22Rv1 (cell line): ENCODE data around the gene TSPOAP1.

Experiments
- H3K27ac ChIP-seq: fragments of 450-650 bp; 2 replicates; pipeline ENCODE4 v1.5.1; 2017
- CTCF ChIP-seq: fragments of 450-650 bp; IDR thresholded peaks from 2 replicates; pipeline ENCODE4 v1.5.1; 2017; ENCODE audit warnings: mild to moderate bottlenecking
- ZFX ChIP-seq: fragments of 450-650 bp; IDR thresholded peaks from 2 replicates; pipeline ENCODE4 v1.6.1; 2017; ENCODE audit warnings: antibody characterized with exemption, borderline replicate concordance

TSPOAP1 gene

DNA sequence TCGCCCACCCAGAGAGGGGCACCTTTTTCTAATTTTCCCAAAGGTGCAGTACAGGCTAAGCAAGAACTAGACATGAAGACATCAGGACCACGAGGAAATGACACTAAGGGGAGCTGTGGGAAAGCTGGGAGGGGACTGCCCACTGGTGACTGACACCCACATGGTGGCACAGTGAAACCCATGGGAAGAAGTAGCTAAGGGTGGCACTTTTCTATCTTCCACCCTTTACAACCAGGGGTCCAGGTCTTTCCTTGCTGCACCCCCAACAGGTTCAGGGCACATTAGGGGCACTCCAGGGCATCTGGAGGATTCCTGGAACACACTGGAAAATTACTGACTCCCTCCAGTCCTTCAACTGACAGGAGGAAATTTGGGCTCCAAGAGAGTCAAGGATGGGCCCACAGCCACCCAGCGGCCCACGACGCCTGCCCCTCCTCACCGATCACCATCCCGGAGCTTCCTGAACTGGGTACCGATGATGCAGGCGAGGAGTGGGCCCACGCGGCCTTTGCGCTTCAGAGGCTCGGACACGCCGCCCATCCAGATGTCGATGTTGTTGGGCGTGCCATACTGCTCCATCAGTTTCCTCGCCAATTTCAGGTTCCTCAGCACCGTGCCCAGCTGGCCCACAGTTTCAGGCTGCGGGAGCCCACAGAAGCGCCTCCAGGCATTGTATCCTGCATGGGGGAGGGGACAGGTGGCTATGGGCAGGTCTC, 57.2 kb downstream of the TSPOAP1 start:
- no peak overlapping the region for H3K27ac ChIP-seq
- TF ChIP-seq ZFX = no peak
- TF ChIP-seq CTCF = no peak

DNA sequence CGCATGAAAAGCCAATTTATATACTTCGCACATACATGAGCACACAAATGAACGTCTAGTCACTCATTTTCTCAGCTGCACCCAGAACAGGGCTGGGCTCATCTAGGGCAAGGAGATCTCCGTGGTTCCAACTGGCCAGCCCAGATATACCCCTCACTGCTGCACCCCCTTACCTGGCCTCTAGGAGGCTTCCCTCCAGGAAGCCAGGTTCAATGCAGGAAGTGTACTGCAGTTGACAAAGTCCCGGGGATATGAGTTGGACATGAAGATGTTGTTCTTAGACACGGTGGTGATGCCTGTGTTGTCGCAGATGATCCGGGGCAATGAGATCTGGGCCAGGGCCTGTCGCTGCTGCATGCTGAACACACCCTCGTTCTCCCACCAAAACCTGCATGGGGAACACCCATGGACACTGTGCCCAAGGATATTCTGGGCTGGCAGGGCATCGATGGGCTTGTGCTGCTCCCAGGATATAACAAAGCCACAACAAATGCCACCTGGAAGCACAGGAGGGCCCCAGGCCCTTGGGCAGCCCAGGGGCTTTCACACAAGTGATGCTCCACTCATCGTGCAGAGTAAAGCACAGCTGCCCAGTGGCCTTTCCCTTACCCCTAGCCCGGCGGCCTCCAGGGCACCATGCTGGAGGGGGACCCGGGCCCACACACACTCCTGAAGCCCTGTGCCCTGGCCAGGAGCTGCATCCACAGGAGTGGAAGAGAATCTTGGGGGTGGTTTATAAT, 57.9 kb downstream of the TSPOAP1 start:
- H3K27ac ChIP-seq = no peak overlapping the region
- TF ChIP-seq ZFX (no peak), CTCF (peak; percentile 40)

DNA sequence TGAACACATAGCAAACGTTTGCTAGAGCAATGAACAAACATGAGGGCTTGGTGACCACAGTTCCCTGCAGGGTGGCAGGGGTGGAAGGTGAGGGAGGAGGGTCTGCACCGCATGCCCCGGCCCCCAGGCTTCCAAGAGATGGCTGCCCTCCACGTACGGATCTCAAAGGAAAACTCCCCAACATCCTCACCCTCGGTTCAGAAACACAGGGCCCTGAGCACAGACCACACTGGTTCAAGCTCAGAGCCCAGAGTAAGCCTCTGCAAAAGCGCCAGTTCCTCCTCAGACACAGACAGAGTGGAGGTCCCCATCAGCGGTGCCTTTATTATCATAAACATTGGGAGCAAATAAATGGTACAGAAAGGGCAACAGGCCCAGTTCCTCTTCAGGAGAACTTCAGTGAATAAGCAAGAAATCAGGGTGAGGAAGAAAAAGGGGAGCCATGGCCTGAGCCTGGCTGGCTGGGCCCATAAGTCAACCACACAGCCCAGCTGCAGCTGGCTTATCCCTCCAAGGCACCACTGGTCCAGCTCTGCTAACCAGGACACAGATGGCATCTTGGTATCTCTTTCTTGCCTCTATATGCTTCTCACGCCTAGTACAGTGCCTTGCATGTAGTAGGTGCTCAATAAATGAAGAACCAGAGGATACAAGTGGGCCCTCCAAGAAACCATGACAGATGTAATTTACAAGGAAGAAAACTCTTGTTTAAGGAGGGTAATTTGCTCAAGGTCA, 58.9 kb downstream of the TSPOAP1 start:
- H3K27ac ChIP-seq = no peak overlapping the region
- no peak for TF ChIP-seq ZFX
- TF ChIP-seq CTCF = no peak

DNA sequence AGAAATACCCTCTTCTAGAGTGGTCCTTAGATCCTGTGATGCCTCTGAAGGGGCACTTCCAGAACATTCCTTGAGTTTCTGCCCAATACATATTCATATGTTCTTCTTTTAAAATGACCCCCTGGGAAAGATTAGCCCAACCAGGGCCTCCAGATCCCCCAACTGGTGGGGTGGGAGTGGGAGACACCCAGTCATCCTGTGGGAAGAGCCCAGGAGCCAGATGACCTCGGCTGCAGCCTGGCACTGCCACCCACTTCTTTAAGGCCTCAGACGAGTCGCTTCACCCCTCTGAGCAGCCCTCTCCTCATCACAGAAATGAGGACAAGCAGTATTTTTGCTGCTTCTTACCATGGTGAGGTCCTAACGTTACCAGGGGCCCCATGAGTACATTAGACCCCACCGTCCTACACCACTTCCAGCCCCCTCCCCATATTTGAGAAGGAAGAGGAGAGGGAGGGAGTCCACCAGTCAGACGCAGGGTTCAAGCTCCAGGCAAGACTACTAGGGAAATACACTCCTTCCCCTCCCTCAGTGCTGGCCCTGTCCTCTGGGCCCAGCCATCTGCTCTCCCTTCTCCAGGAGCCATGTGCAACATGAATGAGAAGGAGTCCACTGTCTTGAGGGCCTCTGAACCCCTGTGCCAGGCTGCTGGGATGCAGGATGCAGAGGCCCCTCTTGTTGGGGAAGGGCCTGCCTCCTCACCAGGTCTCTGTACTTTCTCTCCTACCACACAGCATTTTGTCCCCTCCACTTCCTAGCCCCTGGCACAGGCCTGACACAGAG, 59.6 kb downstream of the TSPOAP1 start:
- H3K27ac ChIP-seq = no peak overlapping the region
- TF ChIP-seq ZFX (no peak), CTCF (no peak)

DNA sequence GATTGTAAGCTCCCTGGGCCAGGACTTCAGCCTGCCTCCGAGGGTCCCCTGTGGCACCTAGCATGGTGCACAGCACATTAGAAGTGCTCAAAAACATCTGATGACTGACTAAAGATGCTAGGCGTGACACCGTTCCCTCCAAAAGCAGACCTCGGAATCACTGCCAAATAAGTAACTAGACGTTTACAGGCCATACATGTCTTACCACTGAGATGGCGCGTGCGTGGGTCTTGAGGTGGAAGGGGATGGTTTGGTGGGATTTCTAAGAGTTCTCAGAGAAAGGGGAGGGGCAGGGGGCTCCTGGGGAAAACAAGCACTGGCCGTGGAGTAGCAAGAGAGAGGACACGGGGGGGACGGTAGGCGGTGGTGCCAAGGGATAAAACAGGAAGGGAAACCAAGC, 60.3 kb downstream of the TSPOAP1 start:
- TF ChIP-seq CTCF = no peak
- no peak for TF ChIP-seq ZFX

DNA sequence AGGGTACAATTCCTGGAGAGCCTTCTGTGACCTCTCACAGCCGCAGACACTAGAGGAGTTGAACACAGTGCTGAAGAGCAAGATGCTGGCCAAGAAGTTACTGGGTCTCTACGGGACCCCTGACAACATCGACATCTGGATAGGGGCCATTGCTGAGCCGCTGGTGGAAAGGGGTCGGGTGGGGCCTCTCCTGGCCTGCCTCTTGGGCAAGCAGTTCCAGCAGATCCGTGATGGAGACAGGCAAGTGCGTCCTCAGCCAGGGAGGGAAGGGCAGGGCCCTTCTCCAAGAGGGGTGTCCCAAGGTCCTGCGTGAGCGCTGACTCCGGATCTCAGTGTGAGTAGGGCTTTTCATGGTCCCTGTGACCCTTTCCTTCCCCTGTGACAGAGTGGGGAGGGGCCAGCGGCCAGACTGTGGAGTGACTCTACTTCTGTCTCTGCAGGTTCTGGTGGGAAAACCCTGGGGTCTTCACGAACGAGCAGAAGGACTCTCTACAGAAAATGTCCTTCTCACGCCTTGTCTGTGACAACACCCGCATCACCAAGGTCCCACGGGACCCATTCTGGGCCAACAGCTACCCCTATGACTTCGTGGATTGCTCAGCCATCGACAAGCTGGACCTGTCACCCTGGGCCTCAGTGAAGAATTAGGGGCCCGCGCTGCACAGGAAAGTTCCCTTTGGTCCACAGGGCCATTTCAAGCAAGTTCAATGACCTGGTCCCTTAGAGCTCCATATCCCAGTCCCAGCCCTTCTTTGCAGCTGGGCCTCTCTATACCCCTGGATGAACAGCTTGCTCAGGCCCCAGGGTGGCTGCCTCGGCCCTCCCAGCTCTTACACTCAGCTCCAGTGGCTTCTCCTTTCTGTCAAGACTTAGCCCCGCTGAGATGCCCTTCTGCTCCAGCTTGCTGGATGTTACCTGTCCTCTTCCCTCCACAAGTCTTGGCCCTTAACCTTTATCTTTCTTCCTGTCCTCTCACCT, 61.0 kb downstream of the TSPOAP1 start:
- H3K27ac ChIP-seq = no peak overlapping the region
- no peak for TF ChIP-seq ZFX
- no peak for TF ChIP-seq CTCF

More for the DNA sequence above, 60.3 kb downstream of the TSPOAP1 start:
- no peak overlapping the region for H3K27ac ChIP-seq
